ENCODE results near the gene SLC16A3. TPM values are rescaled to one million over a fixed set of nuclear protein-coding genes. Genes with fewer than 3 reads are reported as not detected.

SLC16A3 gene
- total and polyA plus RNA-seq, 2 of the 8 experiments (the other 6 are each of a cell fraction or from before 2014, with no cell fraction given), result 3.8 to 8.7 TPM

GRCh38 chr17:82244413-82245133, 15.7 kb downstream of the SLC16A3 start (continued):
- TF ChIP-seq JUN (IDR thresholded peaks at IDR 0.05; ENCODE audit: low read depth, low read length) (no peak), CREB1 (IDR thresholded peaks at IDR 0.05) (no peak)

Measured in H1 (cell line).